GM23338 (cell line): ENCODE measurements around the gene AHCY. TPM values are rescaled to one million over a fixed set of nuclear protein-coding genes. Genes with fewer than 3 reads are reported as not detected.

Experiments used
- ATAC-seq: fragments of 200-7000 bp; cut with Tn5 transposase; 3 replicates; pipeline ENCODE4 v1.9.1; 2020
- DNase-seq: peaks from one replicate; pipeline ENCODE4 v3.0.0-alpha.2; 2015; ENCODE audit warnings: low spot score
- H2AFZ ChIP-seq: fragments of 200-600 bp; sonication (generic); 2 replicates; pipeline ENCODE4 v1.8.0; 2016; ENCODE audit warnings: antibody characterized with exemption, mild to moderate bottlenecking, moderate library complexity
- H3F3A ChIP-seq: fragments of 200-600 bp; sonication (generic); replicated peaks from 2 replicates; pipeline ENCODE4 v1.8.0; 2017; ENCODE audit warnings: antibody characterized with exemption, mixed run types, low read depth
- H3K27ac ChIP-seq: fragments of 200-600 bp; sonication (generic); 2 replicates; pipeline ENCODE4 v1.6.1; 2016; ENCODE audit warnings: low read depth
- H3K27me3 ChIP-seq: fragments of 200-600 bp; sonication (generic); 2 replicates; pipeline ENCODE4 v1.8.0; 2016; ENCODE audit warnings: mild to moderate bottlenecking, mixed run types, moderate library complexity; ENCODE audit not compliant: insufficient read depth
- H3K36me3 ChIP-seq: fragments of 200-600 bp; sonication (generic); 2 replicates; pipeline ENCODE4 v1.8.0; 2016; ENCODE audit warnings: mild to moderate bottlenecking; ENCODE audit not compliant: insufficient read depth
- H3K4me1 ChIP-seq: fragments of 200-600 bp; sonication (generic); 2 replicates; pipeline ENCODE4 v1.8.0; 2016; ENCODE audit warnings: mild to moderate bottlenecking, moderate library complexity; ENCODE audit not compliant: insufficient read depth
- H3K4me2 ChIP-seq: fragments of 200-600 bp; sonication (generic); 2 replicates; pipeline ENCODE4 v1.7.1; 2017; ENCODE audit warnings: mixed run types
- H3K4me3 ChIP-seq: fragments of 200-600 bp; sonication (generic); 2 replicates; pipeline ENCODE4 v1.6.1; 2016; ENCODE audit warnings: mixed run types
- H3K79me2 ChIP-seq: fragments of 200-600 bp; sonication (generic); replicated peaks from 2 replicates; pipeline ENCODE4 v1.8.0; 2017; ENCODE audit warnings: mild to moderate bottlenecking; ENCODE audit not compliant: insufficient read depth
- H3K9me2 ChIP-seq: fragments of 200-600 bp; sonication (generic); 2 replicates; pipeline ENCODE4 v1.8.0; 2017; ENCODE audit not compliant: insufficient read depth
- H4K20me1 ChIP-seq: fragments of 200-600 bp; sonication (generic); replicated peaks from 2 replicates; pipeline ENCODE4 v1.8.0; 2017; ENCODE audit warnings: mild to moderate bottlenecking; ENCODE audit not compliant: insufficient read depth
- H3K27ac Mint-ChIP-seq: 2 replicates; pipeline ENCODE4 v1.8.0; 2020; ENCODE audit warnings: inconsistent platforms, mild to moderate bottlenecking, moderate library complexity, mixed read lengths
- H3K27me3 Mint-ChIP-seq: 3 replicates; pipeline ENCODE4 v1.8.0; 2022; ENCODE audit warnings: low read depth, mild to moderate bottlenecking, moderate library complexity, mixed read lengths, inconsistent platforms; ENCODE audit not compliant: insufficient read depth, poor library complexity
- H3K36me3 Mint-ChIP-seq: 3 replicates; pipeline ENCODE4 v1.8.0; 2021; ENCODE audit warnings: low read depth, mild to moderate bottlenecking, inconsistent platforms, moderate library complexity, mixed read lengths
- H3K4me1 Mint-ChIP-seq: 3 replicates; pipeline ENCODE4 v1.8.0; 2020; ENCODE audit warnings: mild to moderate bottlenecking, inconsistent platforms, mixed read lengths
- H3K4me3 Mint-ChIP-seq: 3 replicates; pipeline ENCODE4 v1.8.0; 2021; ENCODE audit warnings: moderate library complexity, mild to moderate bottlenecking, inconsistent platforms, mixed read lengths
- H3K9me3 Mint-ChIP-seq: 3 replicates; pipeline ENCODE4 v1.8.0; 2020; ENCODE audit warnings: moderate library complexity, mild to moderate bottlenecking, inconsistent platforms, mixed read lengths
- CREB1 ChIP-seq: fragments of 250-450 bp; sonication (Bioruptor Pico); IDR thresholded peaks from 2 replicates; pipeline ENCODE4 v1.5.0; 2020; ENCODE audit warnings: low read depth, mild to moderate bottlenecking, moderate library complexity
- CTCF ChIP-seq, 2 experiments: fragments of 200-600 bp in 1 of 2; sonication (generic) in 1 of 2; conservative IDR thresholded peaks; 2 replicates each; pipeline versions ENCODE4 v1.5.1 to v1.6.1; 2016 to 2017; ENCODE audit warnings: antibody characterized with exemption in 2 of 2, low read depth in 2 of 2, mild to moderate bottlenecking in 2 of 2, moderate library complexity in 1 of 2
- EZH2 ChIP-seq: fragments of 200-600 bp; sonication (generic); IDR thresholded peaks from one replicate; pipeline ENCODE4 v1.8.0; 2017; ENCODE audit warnings: antibody characterized with exemption, mild to moderate bottlenecking, low read depth; ENCODE audit not compliant: unreplicated experiment
- JUNB ChIP-seq: IDR thresholded peaks from one replicate; pipeline ENCODE4 v1.6.1; 2016; ENCODE audit warnings: antibody characterized with exemption; ENCODE audit not compliant: unreplicated experiment
- NANOG ChIP-seq: IDR thresholded peaks from 2 replicates; pipeline ENCODE4 v1.6.1; 2016; ENCODE audit warnings: antibody characterized with exemption, borderline replicate concordance
- REST ChIP-seq: IDR thresholded peaks from one replicate; pipeline ENCODE4 v1.6.1; 2018; ENCODE audit warnings: antibody characterized with exemption; ENCODE audit not compliant: unreplicated experiment
- STAT1 ChIP-seq: IDR thresholded peaks from one replicate; pipeline ENCODE4 v1.6.1; 2016; ENCODE audit warnings: antibody characterized with exemption; ENCODE audit not compliant: unreplicated experiment
- ZNF114 ChIP-seq: fragments of 250-450 bp; sonication (Bioruptor Pico); IDR thresholded peaks from 2 replicates; pipeline ENCODE4 v1.5.0; 2020; ENCODE audit warnings: mild to moderate bottlenecking, moderate library complexity
- ZNF331 ChIP-seq: fragments of 250-450 bp; sonication (Bioruptor Pico); IDR thresholded peaks from 2 replicates; pipeline ENCODE4 v1.5.0; 2020; ENCODE audit warnings: low read depth, mild to moderate bottlenecking, moderate library complexity
- polyA plus RNA-seq: library from polyadenylated mRNA; unstranded; fragments of >200 nt; fragmentation: Nextera tagmentation; extraction: Ambion mirVana; gene quantifications from 2 replicates; pipeline ENCODE4 v1.2.1, GENCODE V29; 2016
- total RNA-seq: library from RNA; depleted of rRNA; stranded (reverse); fragments of >200 nt; shearing (Covaris generic); gene quantifications from 2 replicates; pipeline ENCODE4 v1.2.3, GENCODE V29; 2014

Gene AHCY
- total and polyA plus RNA-seq, 2 experiments from 2014 or later: 138 to 423 TPM

- no peak for TF ChIP-seq REST
- no peak for TF ChIP-seq ZNF114 (CRISPR knock-in tag)
- no peak for TF ChIP-seq CREB1 (CRISPR knock-in tag)
Measured at GRCh38 chr20:34315236-34315635, 12.1 kb upstream of the AHCY start (continued).

- Mint-ChIP-seq H3K9me3 (no peaks in the 10 kb centered on the region), H3K27ac (no peak overlapping the region), H3K36me3 (no peaks in the 10 kb centered on the region; the same call in 2 of the 3 replicates), H3K4me1 (no peaks in the 10 kb centered on the region; the same call in 1 of the 3 replicates), H3K4me3 (peak overlapping the region; percentile 75), H3K27me3 (peaks cover 10% of the 10 kb centered on the region)
- H3F3A ChIP-seq: no peaks in the 10 kb centered on the region
- peak overlapping the region; percentile 76 for H3K4me3 ChIP-seq
- TF ChIP-seq EZH2: no peak
- no peak for TF ChIP-seq ZNF331 (CRISPR knock-in tag)
- no peak for TF ChIP-seq ZNF114 (CRISPR knock-in tag)
- TF ChIP-seq CREB1 (CRISPR knock-in tag): 0 out of 2 replicates have a peak, but pooled peaks have one; percentile 14
- TF ChIP-seq REST: no peak
- no peak for TF ChIP-seq JUNB
- TF ChIP-seq NANOG: no peak
- no peak for TF ChIP-seq STAT1
- TF ChIP-seq CTCF (conservative IDR thresholded peaks at IDR 0.05; ENCODE audit: low read depth in 2 of 2): peak; percentile 100
- H3K4me1 ChIP-seq: no peaks in the 10 kb centered on the region
- no peaks in the 10 kb centered on the region for H3K79me2 ChIP-seq
- DNase-seq: peak; percentile 97
- peak overlapping the region; percentile 95 for H3K4me2 ChIP-seq
- no peak overlapping the region for H3K27ac ChIP-seq
- H3K36me3 ChIP-seq: no peaks in the 10 kb centered on the region
- H2AFZ ChIP-seq: peak overlapping the region; percentile 99
- ATAC-seq: peak; percentile 90
- 0 out of 2 replicates have a peak, but pooled peaks cover 4% of the 10 kb centered on the region for H3K9me2 ChIP-seq
- H4K20me1 ChIP-seq: no peaks in the 10 kb centered on the region; the same call in 1 of the 2 replicates
- peaks cover 9% of the 10 kb centered on the region for H3K27me3 ChIP-seq
Measured at GRCh38 chr20:34312544-34313217, 9.5 kb upstream of the AHCY start.
